AG09309 (cell line): Measurements from ENCODE around the gene DNAJB4.
A peak's percentile ranks its signal among the peaks of the same experiment; 100 is the strongest.
"Not testable (repeated sequence)": the region's sequence is repeated elsewhere in the genome, so short reads cannot be mapped to it uniquely, and the experiment has no call there.

Source experiments
- DNase-seq: peaks from one replicate; pipeline ENCODE4 v3.0.0-alpha.2; 2010; ENCODE audit warnings: low read depth
- H3K4me3 ChIP-seq: 2 replicates; pipeline ENCODE4 v1.5.1; 2011; ENCODE audit warnings: mild to moderate bottlenecking, low read depth, low read length, moderate library complexity; ENCODE audit not compliant: control insufficient read depth
- TF ChIP-seq, protein P1 (sequence below): IDR thresholded peaks from 2 replicates; pipeline ENCODE4 v1.5.1; 2011; ENCODE audit warnings: mild to moderate bottlenecking, low read depth, low read length, inconsistent platforms; ENCODE audit not compliant: insufficient read depth, control insufficient read depth; ENCODE audit errors: missing control alignments

Gene DNAJB4

DNA sequence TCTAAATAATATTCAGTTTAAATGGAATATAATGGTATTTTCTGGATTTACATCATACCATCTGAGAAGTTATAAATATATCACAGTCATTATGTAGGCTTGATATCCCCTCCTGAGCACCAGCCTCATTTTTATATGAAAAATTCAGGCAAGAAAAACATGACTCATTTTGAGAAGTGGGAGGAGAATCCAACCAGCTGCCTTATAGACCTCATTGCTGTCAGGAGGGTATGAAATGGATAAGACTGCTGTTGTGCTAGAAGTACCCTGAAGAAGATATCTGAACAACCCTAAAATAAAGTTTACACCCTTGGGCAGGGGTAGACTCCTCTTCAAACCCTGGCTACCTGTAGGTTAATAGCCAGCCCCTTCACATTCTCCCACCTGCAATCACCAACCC lies 49.8 kb downstream of the DNAJB4 start:
- H3K4me3 ChIP-seq, result no peak overlapping the region
- TF ChIP-seq, protein P1, sequence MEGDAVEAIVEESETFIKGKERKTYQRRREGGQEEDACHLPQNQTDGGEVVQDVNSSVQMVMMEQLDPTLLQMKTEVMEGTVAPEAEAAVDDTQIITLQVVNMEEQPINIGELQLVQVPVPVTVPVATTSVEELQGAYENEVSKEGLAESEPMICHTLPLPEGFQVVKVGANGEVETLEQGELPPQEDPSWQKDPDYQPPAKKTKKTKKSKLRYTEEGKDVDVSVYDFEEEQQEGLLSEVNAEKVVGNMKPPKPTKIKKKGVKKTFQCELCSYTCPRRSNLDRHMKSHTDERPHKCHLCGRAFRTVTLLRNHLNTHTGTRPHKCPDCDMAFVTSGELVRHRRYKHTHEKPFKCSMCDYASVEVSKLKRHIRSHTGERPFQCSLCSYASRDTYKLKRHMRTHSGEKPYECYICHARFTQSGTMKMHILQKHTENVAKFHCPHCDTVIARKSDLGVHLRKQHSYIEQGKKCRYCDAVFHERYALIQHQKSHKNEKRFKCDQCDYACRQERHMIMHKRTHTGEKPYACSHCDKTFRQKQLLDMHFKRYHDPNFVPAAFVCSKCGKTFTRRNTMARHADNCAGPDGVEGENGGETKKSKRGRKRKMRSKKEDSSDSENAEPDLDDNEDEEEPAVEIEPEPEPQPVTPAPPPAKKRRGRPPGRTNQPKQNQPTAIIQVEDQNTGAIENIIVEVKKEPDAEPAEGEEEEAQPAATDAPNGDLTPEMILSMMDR, result no peak
- DNase-seq, result no peak

DNA sequence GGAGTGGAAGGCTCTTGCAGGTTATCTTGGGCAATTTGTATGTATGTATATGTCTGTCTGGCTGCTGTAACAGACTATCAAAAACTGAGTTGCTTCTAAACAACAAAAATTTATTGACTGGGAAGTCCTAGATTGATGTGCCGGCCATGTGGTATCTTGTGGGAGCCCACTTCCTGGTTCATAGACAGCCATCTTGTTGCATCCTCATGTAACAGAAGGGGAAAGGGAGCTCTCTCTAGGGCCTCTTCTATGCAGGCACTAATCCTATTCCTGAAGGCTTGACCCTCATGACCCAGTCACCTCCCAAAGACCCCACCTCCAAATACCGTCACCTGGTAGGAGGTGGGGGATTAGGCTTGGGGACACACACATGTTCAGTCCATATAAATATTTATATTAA lies 50.2 kb downstream of the DNAJB4 start:
- DNase-seq, result no peak
- TF ChIP-seq, protein P1, result no peak
- no peak overlapping the region for H3K4me3 ChIP-seq

DNA sequence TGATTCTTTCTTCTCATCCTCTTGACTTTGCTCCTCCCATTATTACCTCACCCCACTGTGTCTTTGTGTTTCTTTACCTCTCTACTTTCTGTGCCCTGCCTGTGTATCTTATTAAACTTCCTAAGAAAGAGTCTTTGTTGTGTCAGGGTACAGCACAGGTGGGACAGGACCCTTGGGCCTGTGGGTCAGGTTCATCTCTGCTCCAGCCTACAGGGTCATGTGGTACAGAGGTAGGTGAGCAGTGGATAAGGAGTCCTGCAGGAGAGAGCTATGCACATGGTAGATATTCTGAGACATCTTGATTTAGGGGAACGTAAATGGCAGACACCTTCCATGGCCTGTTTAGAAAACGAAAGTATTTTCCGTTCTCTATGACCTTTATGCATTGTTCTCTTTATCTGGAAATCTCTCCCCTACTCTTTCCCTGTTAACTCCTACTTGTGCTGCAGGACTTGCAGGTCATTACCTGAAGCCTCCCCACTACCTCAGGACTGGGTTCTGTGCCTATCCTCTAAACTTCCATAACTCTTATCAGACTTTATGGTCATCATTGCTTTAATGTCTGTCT lies 50.9 kb downstream of the DNAJB4 start:
- TF ChIP-seq, protein P1, result no peak
- H3K4me3 ChIP-seq, result no peak overlapping the region
- DNase-seq, result no peak

DNA sequence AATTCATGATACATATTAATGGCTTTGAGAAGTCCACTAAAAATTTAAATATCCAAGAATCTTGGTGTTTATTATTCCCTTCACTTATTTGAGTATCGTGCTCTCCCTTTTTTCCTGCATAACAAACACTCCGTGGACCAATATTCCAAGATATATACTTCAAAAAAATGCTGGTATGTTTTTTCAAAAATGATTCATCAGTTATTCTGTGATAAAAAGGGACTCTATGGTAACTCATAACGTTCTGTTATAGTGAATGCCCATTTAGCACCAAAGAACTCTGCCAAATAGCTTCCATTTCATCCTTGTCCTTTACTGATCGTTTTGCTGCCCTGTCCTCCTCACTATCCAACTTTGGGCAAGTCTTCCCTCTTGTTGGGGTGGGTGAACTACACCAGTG lies 53.9 kb downstream of the DNAJB4 start:
- H3K4me3 ChIP-seq, result no peak overlapping the region
- TF ChIP-seq, protein P1, result no peak
- DNase-seq, result no peak

DNA sequence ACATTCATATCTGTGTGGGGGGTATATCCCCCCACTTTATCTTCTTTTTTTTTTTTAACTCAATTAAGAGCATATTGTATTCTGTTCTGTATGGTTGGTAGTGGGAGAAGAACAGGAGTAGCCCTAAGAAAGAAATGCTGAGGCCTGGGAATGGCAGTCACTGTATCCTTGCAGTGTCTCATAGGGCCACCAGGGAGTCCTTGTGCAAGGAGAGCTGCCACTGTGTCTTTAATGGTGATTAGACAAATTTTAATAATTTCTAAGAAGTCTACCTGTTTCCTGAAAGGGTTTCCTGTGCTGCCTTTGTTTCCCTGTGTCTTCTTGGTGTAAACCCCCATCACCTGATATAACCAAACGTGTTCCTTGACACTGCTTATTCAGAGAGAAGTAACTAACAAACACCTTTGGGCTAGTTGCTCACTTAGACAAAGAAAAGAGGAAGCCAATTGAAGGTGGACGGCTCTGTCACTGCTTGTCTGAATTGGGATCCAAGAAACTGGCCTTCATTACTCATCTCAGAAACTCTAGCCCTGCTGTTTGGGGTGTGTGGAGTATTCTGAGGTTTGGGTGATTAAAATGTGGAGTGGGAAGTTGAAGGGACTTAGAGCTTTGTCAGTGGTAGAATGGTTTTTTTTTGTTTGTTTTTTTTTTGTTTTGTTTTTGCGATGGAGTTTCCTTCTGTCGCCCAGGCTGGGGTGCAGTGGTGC lies 56.3 kb downstream of the DNAJB4 start:
- TF ChIP-seq, protein P1, result no peak
- H3K4me3 ChIP-seq, result no peak overlapping the region
- DNase-seq, result no peak

DNA sequence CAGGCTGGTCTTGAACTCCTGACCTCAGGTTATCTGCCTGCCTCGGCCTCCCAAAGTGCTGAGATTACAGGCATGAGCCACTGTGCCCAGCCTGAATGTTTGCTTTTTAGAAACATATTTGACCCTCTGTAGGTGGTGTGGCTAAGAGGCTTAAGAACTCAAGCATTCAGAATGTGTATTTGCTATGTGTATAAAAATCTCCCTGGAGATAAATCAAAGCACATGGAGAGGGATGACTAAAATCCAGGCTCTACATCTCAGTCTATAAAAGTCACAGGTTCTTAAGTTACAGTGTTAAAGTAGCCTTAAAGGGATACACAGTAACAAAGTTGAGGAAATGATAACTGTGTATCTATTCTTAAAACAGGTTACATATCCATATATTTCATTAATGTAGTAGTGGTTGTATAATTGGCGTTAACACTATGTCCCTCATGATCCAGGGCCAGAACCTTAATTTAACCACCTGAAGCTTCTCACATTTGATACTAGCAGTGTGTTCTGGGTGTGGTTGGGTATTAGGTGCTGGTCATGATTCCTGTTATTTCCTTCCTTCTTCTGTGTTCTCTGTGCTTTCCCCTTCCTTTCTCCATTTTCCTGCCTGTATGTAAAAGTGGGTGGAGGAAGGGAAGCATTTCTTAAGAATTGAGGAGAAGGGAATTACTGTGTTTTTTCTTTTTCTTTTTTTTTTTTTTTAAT lies 57.2 kb downstream of the DNAJB4 start:
- DNase-seq, result peak; percentile 90
- TF ChIP-seq, protein P1, result no peak
- no peak overlapping the region for H3K4me3 ChIP-seq

DNA sequence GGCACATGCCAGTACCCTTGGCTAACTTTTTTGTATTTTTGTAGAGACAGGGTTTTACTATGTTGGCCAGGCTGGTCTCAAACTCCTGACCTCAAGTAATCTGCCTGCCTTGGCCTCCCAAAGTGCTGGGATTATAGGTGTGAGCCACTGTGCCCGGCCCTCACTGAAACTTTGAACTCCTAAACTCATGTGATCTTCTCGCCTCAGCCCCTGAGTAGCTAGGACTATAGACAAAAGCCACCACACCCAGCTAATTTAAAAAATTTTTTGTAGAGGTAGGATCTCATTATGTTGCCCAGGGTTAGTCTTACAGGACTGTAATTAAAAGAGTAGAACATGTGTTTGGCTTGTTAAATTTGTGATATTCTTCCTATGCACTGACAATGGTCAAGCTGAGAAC lies 60.1 kb downstream of the DNAJB4 start:
- DNase-seq, H3K4me3 ChIP-seq: not testable (repeated sequence)
